Left lobe of liver (tissue), 2 donors: ENCODE results near the gene OBSCN. TPM values are rescaled to one million over a fixed set of nuclear protein-coding genes. Genes with fewer than 3 reads are reported as not detected.
A peak's percentile ranks its signal among the peaks of the same experiment; 100 is the strongest.

Experiments used
- ATAC-seq: fragments of 200-7000 bp; cut with Tn5 transposase; one replicate; pipeline ENCODE4 v1.9.1; 2020; ENCODE audit warnings: mild to moderate bottlenecking, moderate library complexity
- DNase-seq: peaks from one replicate; pipeline ENCODE4 v3.0.0-alpha.2; 2020; ENCODE audit warnings: low spot score
- total RNA-seq: library from RNA; stranded (reverse); gene quantifications from one replicate; pipeline ENCODE4 v1.2.1, GENCODE V29; 2021
- donor health status: DM: no; HTN: no; CAD: no; lungs with moderate emphysema.
- donor health status: DM: no; HTN: yes; CAD: no.

The OBSCN gene
- total RNA-seq, 1 donor from 2014 or later = 3.1 TPM

DNA sequence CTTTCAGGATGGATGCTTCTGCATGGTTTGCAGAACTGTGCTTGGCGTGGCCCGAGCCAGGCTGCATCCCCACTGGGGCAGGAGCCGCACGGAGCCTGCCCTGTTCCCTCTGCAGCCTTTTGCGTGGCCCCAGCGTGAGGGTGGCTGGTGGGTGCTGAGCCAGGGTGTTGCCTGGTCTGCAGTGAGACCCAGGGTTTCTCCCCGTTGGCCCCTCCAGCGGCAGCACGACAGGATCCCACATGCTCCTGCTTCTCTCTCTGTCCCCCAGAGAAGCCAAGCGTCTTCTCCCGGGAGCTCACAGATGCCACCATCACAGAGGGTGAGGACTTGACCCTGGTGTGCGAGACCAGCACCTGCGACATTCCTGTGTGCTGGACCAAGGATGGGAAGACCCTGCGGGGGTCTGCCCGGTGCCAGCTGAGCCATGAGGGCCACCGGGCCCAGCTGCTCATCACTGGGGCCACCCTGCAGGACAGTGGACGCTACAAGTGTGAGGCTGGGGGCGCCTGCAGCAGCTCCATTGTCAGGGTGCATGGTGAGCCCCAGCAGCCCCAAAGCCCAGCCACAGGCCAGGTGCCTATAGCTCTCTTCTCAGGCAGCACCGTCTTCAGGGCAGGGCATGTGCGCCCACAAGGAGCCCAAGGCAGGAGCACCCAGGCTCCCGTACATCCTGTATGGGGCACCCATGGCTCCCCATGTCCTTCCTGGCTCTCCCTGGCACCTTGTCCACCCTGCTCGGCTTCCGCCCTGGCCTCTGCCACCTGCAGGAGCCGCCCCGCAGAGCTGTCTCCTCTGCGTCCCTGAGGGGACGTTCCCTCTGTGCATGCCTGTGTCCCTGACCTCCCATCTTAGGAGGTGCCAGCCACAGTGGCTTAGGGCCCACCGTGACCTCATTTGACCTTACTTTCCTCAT lies 78.9 kb downstream of the OBSCN start:
- no peak for ATAC-seq
- no peak for DNase-seq

DNA sequence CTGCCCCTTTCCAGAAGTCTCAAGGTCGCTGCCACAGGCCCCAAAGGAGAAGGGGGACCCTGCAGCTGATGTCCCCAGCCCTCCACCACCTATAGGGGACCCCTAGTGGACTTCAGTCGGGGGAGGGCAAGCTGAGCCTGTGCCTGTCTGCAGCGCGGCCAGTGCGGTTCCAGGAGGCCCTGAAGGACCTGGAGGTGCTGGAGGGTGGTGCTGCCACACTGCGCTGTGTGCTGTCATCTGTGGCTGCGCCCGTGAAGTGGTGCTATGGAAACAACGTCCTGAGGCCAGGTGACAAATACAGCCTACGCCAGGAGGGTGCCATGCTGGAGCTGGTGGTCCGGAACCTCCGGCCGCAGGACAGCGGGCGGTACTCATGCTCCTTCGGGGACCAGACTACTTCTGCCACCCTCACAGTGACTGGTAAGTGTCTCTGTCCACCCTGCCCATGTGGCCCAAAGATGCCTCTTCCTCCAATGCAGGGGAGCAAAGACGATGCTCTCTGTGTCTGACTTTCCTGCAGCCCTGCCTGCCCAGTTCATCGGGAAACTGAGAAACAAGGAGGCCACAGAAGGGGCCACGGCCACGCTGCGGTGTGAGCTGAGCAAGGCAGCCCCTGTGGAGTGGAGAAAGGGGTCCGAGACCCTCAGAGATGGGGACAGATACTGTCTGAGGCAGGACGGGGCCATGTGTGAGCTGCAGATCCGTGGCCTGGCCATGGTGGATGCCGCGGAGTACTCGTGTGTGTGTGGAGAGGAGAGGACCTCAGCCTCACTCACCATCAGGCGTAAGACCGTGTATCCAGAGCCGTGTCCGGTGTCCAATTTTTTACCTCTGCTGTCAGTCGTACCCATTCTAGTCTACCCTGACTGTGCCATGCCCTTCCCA lies 79.9 kb downstream of the OBSCN start:
- DNase-seq (no peak), ATAC-seq (no peak)

DNA sequence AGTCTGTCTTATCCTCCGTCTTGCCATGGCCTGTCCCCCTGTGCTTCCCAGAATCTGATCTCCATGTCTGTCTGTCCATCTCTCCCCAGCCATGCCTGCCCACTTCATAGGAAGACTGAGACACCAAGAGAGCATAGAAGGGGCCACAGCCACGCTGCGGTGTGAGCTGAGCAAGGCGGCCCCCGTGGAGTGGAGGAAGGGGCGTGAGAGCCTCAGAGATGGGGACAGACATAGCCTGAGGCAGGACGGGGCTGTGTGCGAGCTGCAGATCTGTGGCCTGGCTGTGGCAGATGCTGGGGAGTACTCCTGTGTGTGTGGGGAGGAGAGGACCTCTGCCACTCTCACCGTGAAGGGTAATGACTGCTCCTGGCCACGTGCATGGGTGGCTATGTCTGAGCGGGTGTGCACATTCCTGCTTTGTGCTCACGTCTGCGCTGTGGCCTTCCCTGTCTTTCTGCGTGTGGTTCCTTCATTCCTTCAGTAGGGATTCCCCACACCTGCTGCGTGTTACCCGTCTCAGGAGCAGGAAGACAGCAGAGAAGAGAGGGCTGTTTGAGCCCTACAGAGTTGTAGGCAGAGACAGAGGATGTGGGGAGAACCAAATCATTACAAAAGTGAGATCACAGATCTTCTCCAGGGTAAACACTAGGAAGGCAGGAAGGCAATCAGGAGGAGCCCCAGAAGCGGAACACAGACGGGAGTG lies 80.8 kb downstream of the OBSCN start:
- ATAC-seq = no peak
- no peak for DNase-seq

DNA sequence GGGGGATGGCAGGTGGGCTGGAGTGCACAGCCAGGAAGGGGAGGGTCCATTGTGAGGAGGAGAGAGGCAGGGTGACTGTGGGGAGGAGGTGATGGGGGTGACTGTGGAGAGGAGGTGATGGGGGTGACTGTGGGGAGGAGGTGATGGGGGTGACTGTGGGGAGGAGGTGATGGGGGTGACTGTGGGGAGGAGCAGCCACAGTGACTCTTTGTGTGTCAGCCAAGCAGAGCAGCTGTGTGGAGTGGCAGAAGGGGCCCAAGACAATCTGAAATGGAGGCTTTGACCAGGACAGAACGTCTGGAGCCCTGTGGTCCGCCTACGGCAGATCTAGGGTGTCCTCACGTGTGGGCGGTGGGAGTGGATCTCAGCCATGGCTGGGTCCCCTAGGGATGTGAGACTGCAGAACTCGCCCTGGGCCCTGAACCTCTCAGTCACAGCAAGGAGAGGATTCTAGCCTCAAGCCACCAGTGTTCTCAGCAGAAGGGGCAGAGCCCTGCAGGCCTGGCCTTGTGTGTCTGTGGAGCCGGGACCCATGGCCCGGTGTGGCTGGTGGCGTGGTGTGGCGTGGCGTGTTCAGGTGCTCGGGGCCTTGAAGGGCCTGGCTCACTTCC lies 81.5 kb downstream of the OBSCN start:
- ATAC-seq (no peak), DNase-seq (no peak)

DNA sequence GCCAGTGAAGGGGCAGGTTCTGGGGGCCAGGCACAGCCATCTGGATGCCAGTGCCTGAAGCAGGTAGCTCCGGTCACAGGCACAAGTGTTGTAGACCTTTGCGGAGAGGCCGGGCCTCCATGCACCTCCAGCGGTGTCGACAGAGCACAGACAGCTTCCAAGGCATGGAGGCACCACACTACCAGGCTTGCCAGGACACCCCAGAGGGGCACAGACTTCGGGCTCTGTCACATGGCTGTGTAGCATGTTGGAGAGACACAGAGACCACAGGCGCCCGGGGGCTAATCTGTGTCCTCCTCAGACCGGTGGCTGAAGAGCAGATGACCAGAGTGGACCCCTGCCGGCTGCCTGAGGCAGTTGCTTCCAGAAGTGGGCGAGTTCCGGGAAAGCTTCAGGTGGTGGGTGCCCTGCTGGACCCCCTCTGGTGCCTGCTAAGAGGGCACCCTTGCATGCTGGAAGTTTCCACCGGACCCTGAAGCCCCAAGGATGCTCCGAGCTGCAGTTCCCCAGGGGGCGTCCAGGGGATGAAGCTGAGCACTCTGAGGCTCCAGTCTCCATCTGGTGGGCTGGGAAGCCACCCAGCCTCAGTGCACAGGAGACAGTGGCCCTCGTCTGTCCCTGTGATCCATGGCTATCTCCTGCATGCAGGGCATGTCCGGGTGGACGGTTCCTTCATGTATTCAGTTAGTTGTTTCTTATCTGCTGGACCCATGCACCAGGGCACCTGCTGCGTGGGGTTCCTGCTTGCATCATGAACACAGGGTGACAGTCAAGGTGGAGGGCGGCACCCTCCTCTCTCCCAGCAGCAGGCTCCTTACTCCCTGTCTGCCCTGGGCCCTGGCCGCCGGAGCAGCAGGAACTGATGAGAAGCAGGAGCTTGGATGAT lies 82.4 kb downstream of the OBSCN start:
- ATAC-seq = no peak
- no peak for DNase-seq

DNA sequence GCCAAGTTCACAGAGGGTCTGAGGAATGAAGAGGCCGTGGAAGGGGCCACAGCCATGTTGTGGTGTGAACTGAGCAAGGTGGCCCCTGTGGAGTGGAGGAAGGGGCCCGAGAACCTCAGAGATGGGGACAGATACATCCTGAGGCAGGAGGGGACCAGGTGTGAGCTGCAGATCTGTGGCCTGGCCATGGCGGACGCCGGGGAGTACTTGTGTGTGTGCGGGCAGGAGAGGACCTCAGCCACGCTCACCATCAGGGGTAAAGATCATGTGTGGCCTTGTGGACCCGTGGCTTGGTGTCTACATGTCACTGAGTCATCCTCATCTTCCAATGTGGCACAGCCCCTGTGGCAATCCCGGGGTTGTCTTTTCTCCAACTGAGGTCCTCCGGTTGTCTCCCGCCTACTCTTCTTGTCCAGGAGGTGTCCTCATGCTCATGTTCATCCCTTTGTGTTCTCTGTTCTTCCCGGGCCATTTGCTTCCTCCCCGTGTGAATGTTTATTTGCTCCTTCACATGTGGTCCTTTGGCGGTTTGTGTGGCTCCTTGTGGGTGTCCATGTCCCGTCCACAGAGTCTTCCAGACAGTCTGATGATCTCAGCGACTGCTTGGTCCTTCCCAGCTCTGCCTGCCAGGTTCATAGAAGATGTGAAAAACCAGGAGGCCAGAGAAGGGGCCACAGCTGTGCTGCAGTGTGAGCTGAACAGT lies 84.2 kb downstream of the OBSCN start:
- no peak for DNase-seq
- ATAC-seq = no peak

DNA sequence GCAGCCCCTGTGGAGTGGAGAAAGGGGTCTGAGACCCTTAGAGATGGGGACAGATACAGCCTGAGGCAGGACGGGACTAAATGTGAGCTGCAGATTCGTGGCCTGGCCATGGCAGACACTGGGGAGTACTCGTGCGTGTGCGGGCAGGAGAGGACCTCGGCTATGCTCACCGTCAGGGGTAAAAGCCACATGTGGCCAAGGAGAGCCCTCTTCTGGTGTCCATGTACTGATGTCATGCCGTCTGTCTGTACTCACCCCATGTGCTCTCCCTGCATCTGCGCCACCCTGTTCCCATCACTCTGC lies 84.7 kb downstream of the OBSCN start:
- DNase-seq (no peak), ATAC-seq (no peak)

DNA sequence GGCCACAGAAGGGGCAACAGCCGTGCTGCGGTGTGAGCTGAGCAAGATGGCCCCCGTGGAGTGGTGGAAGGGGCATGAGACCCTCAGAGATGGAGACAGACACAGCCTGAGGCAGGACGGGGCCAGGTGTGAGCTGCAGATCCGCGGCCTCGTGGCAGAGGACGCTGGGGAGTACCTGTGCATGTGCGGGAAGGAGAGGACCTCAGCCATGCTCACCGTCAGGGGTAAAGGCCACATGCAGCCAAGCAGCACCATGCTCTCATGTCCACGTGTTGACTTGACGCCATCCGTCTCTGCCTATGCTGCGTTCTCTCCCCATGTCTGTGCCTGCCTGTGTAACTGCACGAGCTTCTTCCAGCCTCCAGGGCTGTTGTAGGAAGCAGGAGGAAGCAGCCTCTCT lies 85.5 kb downstream of the OBSCN start:
- ATAC-seq (no peak), DNase-seq (no peak)

DNA sequence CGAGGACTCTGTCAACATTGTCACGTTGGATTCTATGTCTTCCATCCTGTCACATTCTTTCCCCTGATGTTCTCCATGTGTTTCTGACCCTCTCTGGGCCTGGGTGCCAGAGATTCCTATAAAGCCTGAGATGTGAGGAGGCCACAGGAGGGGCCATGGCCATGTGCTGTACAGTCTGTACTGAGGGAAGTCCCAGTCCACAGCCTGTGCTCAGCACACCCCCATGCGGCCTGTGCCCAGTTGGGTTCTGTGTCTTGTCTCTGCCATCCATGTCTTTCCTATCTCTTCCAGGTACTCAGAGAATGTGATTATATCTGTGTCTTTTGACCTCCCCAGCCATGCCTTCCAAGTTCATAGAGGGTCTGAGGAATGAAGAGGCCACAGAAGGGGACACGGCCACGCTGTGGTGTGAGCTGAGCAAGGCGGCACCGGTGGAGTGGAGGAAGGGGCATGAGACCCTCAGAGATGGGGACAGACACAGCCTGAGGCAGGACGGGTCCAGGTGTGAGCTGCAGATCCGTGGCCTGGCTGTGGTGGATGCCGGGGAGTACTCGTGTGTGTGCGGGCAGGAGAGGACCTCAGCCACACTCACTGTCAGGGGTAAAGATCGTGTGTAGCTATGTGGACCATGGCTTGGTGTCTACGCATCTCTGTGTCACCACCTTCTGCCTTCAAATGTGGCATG lies 86.1 kb downstream of the OBSCN start:
- DNase-seq = no peak
- ATAC-seq = no peak

DNA sequence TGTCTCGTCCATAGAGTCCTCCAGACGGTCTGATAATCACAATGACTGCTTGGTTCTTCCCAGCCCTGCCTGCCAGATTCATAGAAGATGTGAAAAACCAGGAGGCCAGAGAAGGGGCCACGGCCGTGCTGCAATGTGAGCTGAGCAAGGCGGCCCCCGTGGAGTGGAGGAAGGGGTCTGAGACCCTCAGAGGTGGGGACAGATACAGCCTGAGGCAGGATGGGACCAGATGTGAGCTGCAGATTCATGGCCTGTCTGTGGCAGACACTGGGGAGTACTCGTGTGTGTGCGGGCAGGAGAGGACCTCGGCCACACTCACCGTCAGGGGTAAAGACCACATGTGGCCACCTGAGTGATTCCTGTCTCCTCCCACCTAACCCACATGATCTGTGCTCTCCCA lies 86.9 kb downstream of the OBSCN start:
- ATAC-seq = no peak
- DNase-seq = no peak

DNA sequence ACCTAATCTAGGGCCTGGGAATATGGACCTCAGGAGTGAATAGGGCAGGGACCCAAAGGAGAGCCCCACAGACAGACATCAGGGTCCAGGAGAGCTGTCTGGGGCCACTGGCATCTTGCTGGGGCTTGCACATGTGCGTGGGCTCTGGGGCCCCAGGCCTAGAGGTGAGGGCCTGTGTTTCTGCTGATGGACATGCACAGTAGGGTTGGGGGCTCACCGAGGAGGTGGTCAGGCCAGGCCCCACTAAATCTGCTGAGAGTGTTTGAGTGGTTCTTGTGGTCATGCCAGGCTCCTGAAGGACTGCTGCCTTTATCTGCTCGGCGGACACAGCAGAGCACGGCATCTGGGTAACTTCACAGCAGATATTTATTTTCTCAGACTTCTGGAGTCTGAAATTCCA lies 87.4 kb downstream of the OBSCN start:
- no peak for DNase-seq
- ATAC-seq = no peak

DNA sequence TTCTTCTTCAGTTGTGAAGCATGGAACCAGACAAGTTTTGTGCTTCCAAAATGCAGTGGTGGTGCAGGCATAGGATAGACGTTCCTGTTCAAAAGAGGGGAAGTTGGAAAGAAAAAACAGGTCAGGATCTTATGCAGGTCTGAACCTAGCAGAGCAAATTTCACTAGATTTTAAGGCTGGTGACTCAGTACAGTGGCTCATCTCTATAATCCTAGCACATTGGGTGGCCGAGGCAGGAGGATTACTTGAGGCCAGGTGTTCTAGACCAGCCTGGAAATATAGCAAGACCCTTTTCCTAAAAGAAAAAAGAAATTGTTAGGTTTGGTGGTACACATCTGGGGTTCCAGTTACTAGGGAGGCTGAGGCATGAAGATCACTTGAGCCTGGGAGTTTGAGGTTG lies 88.1 kb downstream of the OBSCN start:
- no peak for DNase-seq
- no peak for ATAC-seq

DNA sequence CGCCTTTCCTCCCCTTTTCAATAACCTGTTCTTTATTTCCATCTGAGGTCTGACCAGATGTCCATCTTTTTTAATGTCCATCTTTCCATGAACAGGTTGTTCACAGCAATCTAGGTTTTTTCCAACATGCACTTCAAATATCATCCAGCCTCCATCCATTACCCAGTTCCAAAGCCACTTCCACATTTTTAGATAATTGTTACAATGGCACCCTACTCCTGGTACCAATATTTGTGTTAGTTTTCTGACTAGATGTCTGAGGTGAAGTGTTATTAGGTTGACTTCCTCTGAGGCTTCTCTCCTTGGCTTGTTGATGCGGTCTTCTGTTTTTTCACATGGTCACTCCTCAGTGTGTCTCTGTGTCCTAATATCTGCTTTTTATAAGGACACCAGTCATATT lies 89.4 kb downstream of the OBSCN start:
- DNase-seq (no peak), ATAC-seq (no peak)

DNA sequence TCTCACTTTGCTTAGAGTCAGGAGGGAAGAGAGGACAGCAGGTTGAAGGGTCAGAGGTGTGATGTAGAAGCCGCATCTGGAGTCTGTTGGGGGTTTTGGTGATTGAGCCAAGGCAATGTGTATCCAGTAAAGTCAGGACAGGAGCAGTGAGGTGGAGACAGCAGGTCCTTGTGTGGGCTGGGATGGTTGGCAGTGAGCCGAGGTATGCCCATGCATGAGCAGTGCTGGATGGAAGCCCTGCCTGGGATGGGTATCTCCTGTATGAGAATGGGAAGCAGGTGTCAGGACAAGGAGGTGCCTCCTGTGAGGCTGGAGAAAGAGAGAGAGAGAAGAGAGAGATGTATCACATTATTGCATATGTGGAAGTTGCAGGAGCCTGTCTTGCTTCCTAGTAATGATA lies 90.0 kb downstream of the OBSCN start:
- DNase-seq (no peak), ATAC-seq (no peak)

DNA sequence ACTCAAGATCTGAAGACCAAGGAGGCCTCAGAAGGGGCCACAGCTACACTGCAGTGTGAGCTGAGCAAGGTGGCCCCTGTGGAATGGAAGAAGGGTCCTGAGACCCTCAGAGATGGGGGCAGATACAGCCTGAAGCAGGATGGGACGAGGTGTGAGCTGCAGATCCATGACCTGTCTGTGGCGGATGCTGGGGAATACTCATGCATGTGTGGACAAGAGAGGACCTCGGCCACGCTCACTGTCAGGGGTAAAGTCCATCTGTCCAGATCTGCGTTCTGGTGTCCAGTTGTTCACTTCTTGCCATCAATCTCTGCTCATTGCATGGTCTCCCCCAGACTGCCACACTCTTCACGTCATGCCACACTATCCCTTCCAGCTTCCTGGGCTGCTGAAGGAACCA lies 90.6 kb downstream of the OBSCN start:
- no peak for DNase-seq
- ATAC-seq = no peak

DNA sequence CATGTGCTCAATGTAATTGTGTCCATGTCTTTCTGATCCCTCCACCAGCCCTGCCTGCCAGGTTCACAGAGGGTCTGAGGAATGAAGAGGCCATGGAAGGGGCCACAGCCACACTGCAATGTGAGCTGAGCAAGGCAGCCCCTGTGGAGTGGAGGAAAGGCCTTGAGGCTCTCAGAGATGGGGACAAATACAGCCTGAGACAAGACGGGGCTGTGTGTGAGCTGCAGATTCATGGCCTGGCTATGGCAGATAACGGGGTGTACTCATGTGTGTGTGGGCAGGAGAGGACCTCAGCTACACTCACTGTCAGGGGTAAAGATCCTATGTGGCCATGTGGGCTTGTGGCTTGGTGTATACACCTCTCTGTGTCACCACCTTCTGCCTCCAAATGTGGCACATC lies 91.4 kb downstream of the OBSCN start:
- ATAC-seq (no peak), DNase-seq (no peak)

DNA sequence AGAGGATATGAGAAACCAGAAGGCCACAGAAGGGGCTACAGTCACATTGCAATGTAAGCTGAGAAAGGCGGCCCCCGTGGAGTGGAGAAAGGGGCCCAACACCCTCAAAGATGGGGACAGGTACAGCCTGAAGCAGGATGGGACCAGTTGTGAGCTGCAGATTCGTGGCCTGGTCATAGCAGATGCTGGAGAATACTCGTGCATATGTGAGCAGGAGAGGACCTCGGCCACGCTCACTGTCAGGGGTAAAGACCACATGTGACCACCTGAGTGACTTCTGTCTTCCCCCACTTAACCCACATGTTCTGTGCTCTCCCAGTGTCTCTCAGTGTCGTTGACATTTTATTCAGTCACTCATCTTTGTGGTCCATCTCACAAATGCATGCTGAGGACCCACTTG lies 92.1 kb downstream of the OBSCN start:
- ATAC-seq = no peak
- no peak for DNase-seq

DNA sequence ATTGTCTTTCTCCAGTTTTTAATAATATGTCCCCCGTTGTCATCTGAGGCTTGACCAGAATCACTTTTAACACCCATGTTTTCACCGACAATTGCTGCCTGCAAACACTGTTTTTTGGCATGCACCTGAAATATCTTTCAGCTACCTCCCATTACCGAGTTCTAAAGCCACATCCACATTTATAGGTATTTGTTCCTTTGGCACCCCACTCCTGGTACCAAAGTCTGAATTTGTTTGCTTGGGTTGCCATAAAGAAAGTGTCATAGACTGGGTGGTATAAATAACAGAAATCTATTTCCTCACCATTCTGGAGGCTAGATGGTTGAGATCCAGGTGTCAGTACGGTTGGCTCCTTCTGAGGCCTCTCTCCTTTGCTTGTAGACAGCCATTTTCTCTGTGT lies 94.2 kb downstream of the OBSCN start:
- DNase-seq (no peak), ATAC-seq (no peak)

DNA sequence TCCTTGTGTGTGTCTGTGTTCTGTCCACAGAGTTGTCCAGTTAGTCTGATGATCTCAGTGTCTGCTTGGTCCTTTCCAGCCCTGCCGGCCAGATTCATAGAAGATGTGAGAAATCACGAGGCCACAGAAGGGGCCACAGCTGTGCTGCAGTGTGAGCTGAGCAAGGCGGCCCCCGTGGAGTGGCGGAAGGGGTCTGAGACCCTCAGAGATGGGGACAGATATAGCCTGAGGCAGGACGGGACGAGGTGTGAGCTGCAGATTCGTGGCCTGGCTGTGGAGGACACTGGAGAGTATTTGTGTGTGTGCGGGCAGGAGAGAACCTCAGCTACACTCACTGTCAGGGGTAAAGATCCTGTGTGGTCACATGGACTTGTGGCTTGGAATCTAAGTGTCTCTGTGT lies 95.8 kb downstream of the OBSCN start:
- no peak for ATAC-seq
- peak; percentile 26 for DNase-seq
